Neutrophil (primary cell): ENCODE data around the gene GPR180.

Source experiments
- H3K27ac ChIP-seq: fragments of 200-600 bp; sonication (generic); 2 replicates; pipeline ENCODE4 v1.5.1; 2016; ENCODE audit warnings: mild to moderate bottlenecking, moderate library complexity
- H3K27me3 ChIP-seq: fragments of 200-600 bp; sonication (generic); 2 replicates; pipeline ENCODE4 v1.6.0; 2016; ENCODE audit warnings: mild to moderate bottlenecking
- H3K36me3 ChIP-seq: fragments of 200-600 bp; sonication (generic); 2 replicates; pipeline ENCODE4 v1.5.1; 2017
- H3K4me1 ChIP-seq, 2 experiments: fragments of 200-600 bp in 1 of 2; sonication (generic) in 1 of 2; 1 replicate in 1 of 2; 2 replicates in 1 of 2; pipeline versions ENCODE4 v1.5.1 to v1.6.1; 2013 to 2016; ENCODE audit warnings: low read depth in 1 of 2, low read length in 1 of 2, mild to moderate bottlenecking in 1 of 2, moderate library complexity in 1 of 2; ENCODE audit not compliant: control insufficient read depth in 1 of 2, insufficient read depth in 1 of 2
- H3K4me3 ChIP-seq, 2 experiments: fragments of 200-600 bp in 1 of 2; sonication (generic) in 1 of 2; 1 replicate in 1 of 2; 2 replicates in 1 of 2; pipeline ENCODE4 v1.5.1; 2013 to 2016; ENCODE audit warnings: low read depth in 1 of 2, low read length in 1 of 2, mild to moderate bottlenecking in 1 of 2, moderate library complexity in 1 of 2
- H3K9me3 ChIP-seq: fragments of 200-600 bp; sonication (generic); 2 replicates; pipeline ENCODE4 v1.5.1; 2016
- CTCF ChIP-seq: fragments of 200-600 bp; sonication (generic); IDR thresholded peaks from 2 replicates; pipeline ENCODE4 v1.5.1; 2016; ENCODE audit warnings: antibody characterized with exemption

GPR180 gene

DNA sequence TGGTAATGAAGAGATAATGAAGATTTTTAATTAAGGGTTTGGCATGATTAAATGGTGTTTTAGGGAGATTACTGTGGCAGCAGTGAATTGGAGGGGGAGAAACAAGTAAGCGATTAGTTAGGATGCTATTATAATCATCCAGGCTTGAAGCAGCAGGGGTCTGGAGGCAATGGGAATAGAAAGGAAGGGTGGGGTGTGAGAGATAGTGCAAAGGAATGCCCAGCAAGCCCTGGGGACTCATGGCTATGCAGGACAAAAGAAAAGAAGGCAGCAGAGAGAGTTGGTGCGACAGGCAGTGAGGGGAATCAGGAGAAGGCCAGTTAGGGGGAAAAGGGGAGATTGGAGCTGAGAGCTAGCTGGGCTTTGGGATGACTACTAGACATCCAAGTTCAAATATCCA lies 76.1 kb downstream of the GPR180 start:
- Histone ChIP-seq H3K9me3 (no peaks in the 10 kb centered on the region), H3K4me3 (no peak overlapping the region), H3K36me3 (no peaks in the 10 kb centered on the region), H3K4me1 (no peaks in the 10 kb centered on the region), H3K27ac (no peak overlapping the region), H3K27me3 (peaks cover 40% of the 10 kb centered on the region)
- TF ChIP-seq CTCF, result no peak

- TF ChIP-seq CTCF, result no peak
Observed at GRCh38 chr13:94678845-94679244, 77.2 kb downstream of the GPR180 start.

DNA sequence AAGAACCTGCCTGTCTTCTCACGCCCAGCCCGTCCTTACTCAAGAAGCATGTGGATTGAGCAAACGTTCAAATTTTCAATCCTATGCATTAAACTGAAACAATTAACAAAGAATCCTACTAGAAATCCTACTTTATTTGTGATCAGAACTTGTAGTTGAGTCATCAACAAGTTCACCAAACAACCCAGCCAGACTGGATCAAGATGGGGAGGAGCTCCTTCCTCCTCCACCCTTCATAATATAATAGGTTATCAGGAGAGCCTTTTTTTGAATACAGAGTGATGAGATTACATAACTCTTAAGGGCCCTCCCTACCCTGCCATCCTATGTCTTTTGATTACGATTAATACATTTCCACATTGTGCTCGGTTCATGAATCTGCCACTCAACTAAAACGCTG lies 78.0 kb downstream of the GPR180 start:
- no peaks in the 10 kb centered on the region for H3K36me3 ChIP-seq
- no peak overlapping the region for H3K27ac ChIP-seq
- H3K9me3 ChIP-seq, result no peaks in the 10 kb centered on the region
- H3K4me1 ChIP-seq, result no peaks in the 10 kb centered on the region
- H3K27me3 ChIP-seq, result peaks cover 49% of the 10 kb centered on the region
- TF ChIP-seq CTCF, result no peak
- no peak overlapping the region for H3K4me3 ChIP-seq

More at GRCh38 chr13:94678845-94679244, 77.2 kb downstream of the GPR180 start:
- Histone ChIP-seq H3K4me1 (no peaks in the 10 kb centered on the region), H3K27me3 (peaks cover 44% of the 10 kb centered on the region), H3K36me3 (no peaks in the 10 kb centered on the region), H3K4me3 (no peak overlapping the region), H3K9me3 (no peaks in the 10 kb centered on the region), H3K27ac (no peak overlapping the region)

DNA sequence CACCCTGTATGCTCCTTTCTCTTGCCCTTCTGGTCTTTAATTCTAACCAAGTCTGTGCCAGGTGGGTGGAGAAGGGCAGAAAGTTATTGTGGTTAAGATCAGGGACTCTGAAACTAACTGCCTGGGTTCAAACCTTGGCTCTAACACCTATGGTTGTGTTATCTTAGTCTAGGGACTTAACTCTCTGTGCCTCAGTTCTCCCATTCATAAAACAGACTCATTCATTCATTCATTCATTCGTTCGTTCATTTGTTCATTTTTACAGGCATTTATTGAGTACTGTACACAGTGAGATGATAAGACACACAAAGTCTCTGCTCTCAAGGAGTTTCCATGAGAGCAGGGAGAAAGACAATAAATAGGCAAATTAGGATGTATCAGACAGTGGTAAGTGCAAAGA lies 80.6 kb downstream of the GPR180 start:
- no peak for TF ChIP-seq CTCF
- Histone ChIP-seq H3K27me3 (peaks cover 30% of the 10 kb centered on the region), H3K36me3 (no peaks in the 10 kb centered on the region), H3K4me1 (no peaks in the 10 kb centered on the region), H3K9me3 (no peaks in the 10 kb centered on the region), H3K4me3 (no peak overlapping the region), H3K27ac (no peak overlapping the region)

DNA sequence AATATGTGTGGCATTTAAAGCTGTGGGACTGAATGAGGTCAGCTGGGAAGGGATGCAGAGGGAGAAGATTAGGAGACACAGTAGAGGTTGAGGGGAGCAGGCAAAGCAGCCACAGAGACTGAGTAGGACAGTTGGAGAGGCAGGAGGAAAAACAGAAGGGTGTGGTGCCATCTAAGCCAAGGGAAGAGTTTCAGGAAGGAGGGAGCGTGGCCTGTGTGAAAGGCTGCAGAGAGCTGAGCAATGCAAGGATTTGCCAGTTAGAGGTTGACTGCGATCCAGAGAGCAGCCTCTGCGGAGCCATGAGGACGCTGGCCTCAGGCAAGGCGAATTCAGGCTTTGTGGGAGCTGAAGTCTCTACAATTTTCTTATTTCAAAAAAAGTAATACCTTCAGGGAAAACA lies 81.8 kb downstream of the GPR180 start:
- H3K27ac ChIP-seq, result no peak overlapping the region
- H3K27me3 ChIP-seq, result peaks cover 23% of the 10 kb centered on the region
- H3K4me3 ChIP-seq, result no peak overlapping the region
- H3K4me1 ChIP-seq, result no peaks in the 10 kb centered on the region
- H3K36me3 ChIP-seq, result no peaks in the 10 kb centered on the region
- no peaks in the 10 kb centered on the region for H3K9me3 ChIP-seq
- TF ChIP-seq CTCF, result no peak
